K562 (cell line): ENCODE measurements around the gene INTS13. TPM values are rescaled to one million over a fixed set of nuclear protein-coding genes. Genes with fewer than 3 reads are reported as not detected.
A peak's percentile ranks its signal among the peaks of the same experiment; 100 is the strongest.

Experiments
- DEAF1 ChIP-seq: fragments of 450-650 bp; formaldehyde crosslinking; IDR thresholded peaks from 2 replicates; pipeline ENCODE4 v1.4.0; 2020; ENCODE audit warnings: mild to moderate bottlenecking, moderate library complexity
- GATA2 ChIP-seq: sonication (generic); formaldehyde crosslinking; IDR thresholded peaks from 2 replicates; pipeline ENCODE4 v1.4.0; 2020; ENCODE audit warnings: mild to moderate bottlenecking, missing genetic modification reagents
- KAT2B ChIP-seq: IDR thresholded peaks from one replicate; pipeline ENCODE4 v1.6.1; 2012; ENCODE audit warnings: low read depth, mild to moderate bottlenecking, control low read depth, inconsistent platforms, low read length, moderate library complexity
- POU5F1 ChIP-seq: fragments of 150-350 bp; IDR thresholded peaks from 2 replicates; pipeline ENCODE4 v1.6.1; 2014; ENCODE audit warnings: borderline replicate concordance, low read length, low read depth, mild to moderate bottlenecking; ENCODE audit not compliant: partially characterized antibody
- RB1 ChIP-seq: fragments of 450-650 bp; IDR thresholded peaks from 2 replicates; pipeline ENCODE4 v1.6.1; 2017; ENCODE audit warnings: low read depth, mild to moderate bottlenecking
- SMARCA4 ChIP-seq: fragments of 450-650 bp; IDR thresholded peaks from 2 replicates; pipeline ENCODE4 v1.6.1; 2016
- TAL1 ChIP-seq: fragments of 450-650 bp; IDR thresholded peaks from 2 replicates; pipeline ENCODE4 v1.6.1; 2016; ENCODE audit warnings: mild to moderate bottlenecking
- ZNF511 ChIP-seq: sonication (generic); formaldehyde crosslinking; IDR thresholded peaks from 2 replicates; pipeline ENCODE4 v1.8.0; 2022; ENCODE audit warnings: mild to moderate bottlenecking, missing genetic modification reagents
- ZNF57 ChIP-seq: fragments of 450-650 bp; formaldehyde crosslinking; IDR thresholded peaks from 2 replicates; pipeline ENCODE4 v1.4.0; 2020; ENCODE audit warnings: mild to moderate bottlenecking, moderate library complexity
- polyA plus RNA-seq, 8 experiments: library from polyadenylated mRNA; depleted of rRNA in 4 of 8; stranded (reverse) in 5 of 8; unstranded in 3 of 8; fragments of >200 nt; fragmentation: Nextera tagmentation in 2 of 8; fragmentation: Illumina TruSeq in 1 of 8; extraction: Ambion mirVana in 2 of 8; extraction: Trizol in 1 of 8; gene quantifications; 2 replicates each; pipeline versions ENCODE4 v1.2.1 to v1.2.3, GENCODE V29; 2011 to 2014; ENCODE audit warnings: inconsistent platforms in 1 of 8, missing spikeins in 1 of 8
- total RNA-seq, 7 experiments: library from RNA; depleted of rRNA in 6 of 7; stranded (reverse); fragments of >200 nt in 6 of 7; fragmentation: Illumina TruSeq in 2 of 7; extraction: Trizol in 2 of 7; gene quantifications; 2 replicates each; pipeline versions ENCODE4 v1.2.1 to v1.2.3, GENCODE V29; 2011 to 2021; ENCODE audit warnings: low replicate concordance in 1 of 7
- TF ChIP-seq, protein P1 (sequence below): sonication (generic); formaldehyde crosslinking; IDR thresholded peaks from 2 replicates; pipeline ENCODE4 v1.5.0; 2020; ENCODE audit warnings: missing genetic modification reagents
- TF ChIP-seq, protein P2 (sequence below), 3 experiments: IDR thresholded peaks in 2 of 3; conservative IDR thresholded peaks in 1 of 3; 2 replicates each; pipeline ENCODE4 v1.5.1; 2011 to 2012; ENCODE audit warnings: low read length in 3 of 3, mild to moderate bottlenecking in 3 of 3, control low read depth in 2 of 3, improper control_type of control experiment in 1 of 3, inconsistent platforms in 1 of 3, low read depth in 1 of 3, mixed read lengths in 1 of 3, moderate library complexity in 1 of 3; ENCODE audit not compliant: insufficient read depth in 2 of 3
- TF ChIP-seq, protein P3 (sequence below), 2 experiments: fragments of 450-650 bp; formaldehyde crosslinking in 1 of 2; IDR thresholded peaks; 2 replicates each; pipeline versions ENCODE4 v1.4.0 to v1.6.1; 2014 to 2020; ENCODE audit warnings: mild to moderate bottlenecking in 2 of 2, borderline replicate concordance in 1 of 2, low read depth in 1 of 2

INTS13 gene
- total and polyA plus RNA-seq, 9 of the 15 experiments (the other 6 are each of a cell fraction or from before 2014, with no cell fraction given) = 48.3 to 91.8 (median 78.1) TPM

- TF ChIP-seq RB1 (0 out of 2 replicates have a peak, but pooled peaks have one; percentile 62), POU5F1 (no peak), ZNF511 (CRISPR knock-in tag) (0 out of 2 replicates have a peak, but pooled peaks have one; percentile 25), TAL1 (no peak), DEAF1 (peak; percentile 38; the same call in 1 of the 2 replicates), ZNF57 (CRISPR knock-in tag) (no peak), GATA2 (no peak), SMARCA4 (0 out of 2 replicates have a peak, but pooled peaks have one; percentile 37), KAT2B (no peak)
- TF ChIP-seq, protein P1, sequence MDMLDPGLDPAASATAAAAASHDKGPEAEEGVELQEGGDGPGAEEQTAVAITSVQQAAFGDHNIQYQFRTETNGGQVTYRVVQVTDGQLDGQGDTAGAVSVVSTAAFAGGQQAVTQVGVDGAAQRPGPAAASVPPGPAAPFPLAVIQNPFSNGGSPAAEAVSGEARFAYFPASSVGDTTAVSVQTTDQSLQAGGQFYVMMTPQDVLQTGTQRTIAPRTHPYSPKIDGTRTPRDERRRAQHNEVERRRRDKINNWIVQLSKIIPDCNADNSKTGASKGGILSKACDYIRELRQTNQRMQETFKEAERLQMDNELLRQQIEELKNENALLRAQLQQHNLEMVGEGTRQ = no peak
- TF ChIP-seq, protein P2, sequence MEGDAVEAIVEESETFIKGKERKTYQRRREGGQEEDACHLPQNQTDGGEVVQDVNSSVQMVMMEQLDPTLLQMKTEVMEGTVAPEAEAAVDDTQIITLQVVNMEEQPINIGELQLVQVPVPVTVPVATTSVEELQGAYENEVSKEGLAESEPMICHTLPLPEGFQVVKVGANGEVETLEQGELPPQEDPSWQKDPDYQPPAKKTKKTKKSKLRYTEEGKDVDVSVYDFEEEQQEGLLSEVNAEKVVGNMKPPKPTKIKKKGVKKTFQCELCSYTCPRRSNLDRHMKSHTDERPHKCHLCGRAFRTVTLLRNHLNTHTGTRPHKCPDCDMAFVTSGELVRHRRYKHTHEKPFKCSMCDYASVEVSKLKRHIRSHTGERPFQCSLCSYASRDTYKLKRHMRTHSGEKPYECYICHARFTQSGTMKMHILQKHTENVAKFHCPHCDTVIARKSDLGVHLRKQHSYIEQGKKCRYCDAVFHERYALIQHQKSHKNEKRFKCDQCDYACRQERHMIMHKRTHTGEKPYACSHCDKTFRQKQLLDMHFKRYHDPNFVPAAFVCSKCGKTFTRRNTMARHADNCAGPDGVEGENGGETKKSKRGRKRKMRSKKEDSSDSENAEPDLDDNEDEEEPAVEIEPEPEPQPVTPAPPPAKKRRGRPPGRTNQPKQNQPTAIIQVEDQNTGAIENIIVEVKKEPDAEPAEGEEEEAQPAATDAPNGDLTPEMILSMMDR (IDR thresholded peaks at IDR 0.05 in 2 of 3, conservative IDR thresholded peaks at IDR 0.05 in 1 of 3; ENCODE audit: insufficient read depth in 2 of 3, low read depth in 1 of 3, low read length in 3 of 3) = peak; percentile 90 to 94 (median 93)
- TF ChIP-seq, protein P3, sequence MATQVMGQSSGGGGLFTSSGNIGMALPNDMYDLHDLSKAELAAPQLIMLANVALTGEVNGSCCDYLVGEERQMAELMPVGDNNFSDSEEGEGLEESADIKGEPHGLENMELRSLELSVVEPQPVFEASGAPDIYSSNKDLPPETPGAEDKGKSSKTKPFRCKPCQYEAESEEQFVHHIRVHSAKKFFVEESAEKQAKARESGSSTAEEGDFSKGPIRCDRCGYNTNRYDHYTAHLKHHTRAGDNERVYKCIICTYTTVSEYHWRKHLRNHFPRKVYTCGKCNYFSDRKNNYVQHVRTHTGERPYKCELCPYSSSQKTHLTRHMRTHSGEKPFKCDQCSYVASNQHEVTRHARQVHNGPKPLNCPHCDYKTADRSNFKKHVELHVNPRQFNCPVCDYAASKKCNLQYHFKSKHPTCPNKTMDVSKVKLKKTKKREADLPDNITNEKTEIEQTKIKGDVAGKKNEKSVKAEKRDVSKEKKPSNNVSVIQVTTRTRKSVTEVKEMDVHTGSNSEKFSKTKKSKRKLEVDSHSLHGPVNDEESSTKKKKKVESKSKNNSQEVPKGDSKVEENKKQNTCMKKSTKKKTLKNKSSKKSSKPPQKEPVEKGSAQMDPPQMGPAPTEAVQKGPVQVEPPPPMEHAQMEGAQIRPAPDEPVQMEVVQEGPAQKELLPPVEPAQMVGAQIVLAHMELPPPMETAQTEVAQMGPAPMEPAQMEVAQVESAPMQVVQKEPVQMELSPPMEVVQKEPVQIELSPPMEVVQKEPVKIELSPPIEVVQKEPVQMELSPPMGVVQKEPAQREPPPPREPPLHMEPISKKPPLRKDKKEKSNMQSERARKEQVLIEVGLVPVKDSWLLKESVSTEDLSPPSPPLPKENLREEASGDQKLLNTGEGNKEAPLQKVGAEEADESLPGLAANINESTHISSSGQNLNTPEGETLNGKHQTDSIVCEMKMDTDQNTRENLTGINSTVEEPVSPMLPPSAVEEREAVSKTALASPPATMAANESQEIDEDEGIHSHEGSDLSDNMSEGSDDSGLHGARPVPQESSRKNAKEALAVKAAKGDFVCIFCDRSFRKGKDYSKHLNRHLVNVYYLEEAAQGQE (IDR thresholded peaks at IDR 0.05; ENCODE audit: borderline replicate concordance) = peak; percentile 66
- TF ChIP-seq, protein P3 (CRISPR knock-in tag; IDR thresholded peaks at IDR 0.05; ENCODE audit: low read depth) = no peak
Measured at GRCh38 chr12:26884765-26885576, 52.8 kb downstream of the INTS13 start (continued).
